HG02623 (cell line): ENCODE data around the gene TICRR.

Experiments used
- ATAC-seq: cut with Tn5 transposase; IDR thresholded peaks from one replicate; pipeline ENCODE4 v1.9.1; 2021; ENCODE audit warnings: moderate library complexity; ENCODE audit not compliant: unreplicated experiment

TICRR gene

GRCh38 chr15:89652131-89652530 is 76.9 kb downstream of the TICRR start:
- no peak for ATAC-seq

GRCh38 chr15:89652666-89653065 is 77.4 kb downstream of the TICRR start:
- no peak for ATAC-seq

- ATAC-seq, result no peak
Observed at GRCh38 chr15:89653578-89653977, 78.3 kb downstream of the TICRR start.

DNA sequence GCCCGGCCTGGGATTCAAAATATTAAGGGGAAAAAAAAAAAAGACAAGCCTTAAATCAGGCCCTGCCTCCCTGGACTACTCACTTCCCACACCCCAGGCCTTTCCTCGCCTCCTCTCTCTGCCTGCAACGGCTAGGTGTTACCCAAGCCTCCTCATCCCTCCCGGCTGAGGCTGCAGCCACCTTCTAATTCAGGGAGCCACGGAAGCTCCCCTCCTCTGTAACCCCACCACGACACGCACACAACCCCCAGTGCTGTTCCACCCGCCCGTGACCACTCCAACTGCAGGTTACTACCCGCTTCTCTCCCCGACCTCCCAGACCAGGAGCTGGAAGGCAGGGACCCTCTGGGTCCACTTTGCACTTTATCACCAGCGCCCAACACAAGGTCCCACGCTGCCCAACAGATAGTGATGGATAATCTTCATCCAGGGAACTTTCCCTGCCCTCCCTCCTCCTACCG is 79.1 kb downstream of the TICRR start:
- ATAC-seq, result no peak

DNA sequence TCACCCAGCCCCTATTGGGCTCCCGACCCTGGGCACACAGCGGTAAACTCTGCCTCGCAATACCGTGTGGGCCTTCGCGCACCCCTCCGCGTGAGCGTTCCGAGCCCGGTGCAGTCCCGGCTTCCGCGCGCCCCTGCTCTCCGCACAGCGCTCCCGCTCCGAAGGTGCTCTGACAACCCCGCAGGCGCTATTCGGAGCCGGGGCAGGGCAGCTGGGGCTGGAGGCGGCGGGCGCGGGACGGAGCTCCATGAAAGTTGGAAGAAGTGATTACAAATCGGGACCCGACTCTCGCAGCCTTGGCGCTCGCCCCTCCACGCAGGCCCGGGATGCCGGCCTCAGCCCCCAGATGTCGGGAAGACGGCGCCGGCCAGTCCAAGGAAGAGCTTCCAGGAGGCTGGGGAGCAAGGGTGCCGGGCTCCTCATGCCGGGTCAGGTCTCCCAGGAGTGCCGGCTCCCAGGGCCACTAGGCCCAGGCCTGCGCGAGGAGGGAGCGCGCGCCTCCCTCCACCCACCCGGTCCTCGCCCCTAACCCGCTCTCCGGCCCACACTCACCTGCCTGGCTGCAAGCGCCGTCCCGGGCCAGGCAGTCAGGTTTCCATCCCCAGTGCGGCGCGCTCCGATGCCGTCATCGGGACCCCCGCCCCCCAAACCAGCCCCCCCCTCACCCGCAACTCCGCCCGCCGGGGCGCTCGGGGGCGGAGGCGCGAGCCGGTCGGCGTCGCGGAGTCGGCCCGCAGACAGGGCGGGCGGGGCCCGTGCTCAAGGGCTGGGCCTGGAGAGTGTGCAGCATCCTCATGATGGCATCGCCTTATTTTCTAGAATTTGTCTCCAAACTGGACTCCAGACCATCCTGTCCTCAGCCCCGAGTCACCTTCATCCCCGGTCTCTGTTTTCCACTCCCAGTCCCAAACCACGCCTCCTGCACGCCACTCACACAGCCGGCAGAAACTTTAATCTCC is 79.9 kb downstream of the TICRR start, which contains the start of gene KIF7:
TSS of gene KIF7 (minus strand) at position 621 of the 959 bp plus-strand sequence. CDS start 2,537 bp downstream, outside the sequence.
- ATAC-seq, result no peak

GRCh38 chr15:89656116-89656815 is 81.0 kb downstream of the TICRR start:
- ATAC-seq, result no peak

DNA sequence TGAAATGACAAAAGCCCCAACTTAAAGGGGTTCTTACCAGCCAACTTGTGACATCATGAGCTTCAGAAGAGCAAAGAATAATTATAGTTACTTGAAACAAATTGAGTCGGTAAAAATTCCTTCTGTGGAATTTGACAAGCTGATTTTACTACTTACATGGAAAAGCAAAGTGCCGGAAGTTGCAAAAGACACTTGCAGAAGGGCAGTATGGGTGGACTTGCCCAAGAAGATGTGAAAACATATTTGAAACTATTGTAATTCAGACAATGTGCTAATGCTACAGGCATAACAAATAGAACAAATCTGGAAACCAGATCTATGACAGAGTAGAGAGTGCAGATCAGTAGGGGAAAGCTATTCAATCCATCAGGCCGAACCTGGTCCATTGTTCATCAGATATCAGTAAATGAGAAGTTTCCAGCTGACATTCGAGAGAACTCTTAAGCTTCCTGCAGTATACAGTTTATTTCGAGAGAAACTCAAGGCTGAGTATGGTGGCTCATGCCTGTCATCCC is 82.5 kb downstream of the TICRR start:
- ATAC-seq, result no peak

DNA sequence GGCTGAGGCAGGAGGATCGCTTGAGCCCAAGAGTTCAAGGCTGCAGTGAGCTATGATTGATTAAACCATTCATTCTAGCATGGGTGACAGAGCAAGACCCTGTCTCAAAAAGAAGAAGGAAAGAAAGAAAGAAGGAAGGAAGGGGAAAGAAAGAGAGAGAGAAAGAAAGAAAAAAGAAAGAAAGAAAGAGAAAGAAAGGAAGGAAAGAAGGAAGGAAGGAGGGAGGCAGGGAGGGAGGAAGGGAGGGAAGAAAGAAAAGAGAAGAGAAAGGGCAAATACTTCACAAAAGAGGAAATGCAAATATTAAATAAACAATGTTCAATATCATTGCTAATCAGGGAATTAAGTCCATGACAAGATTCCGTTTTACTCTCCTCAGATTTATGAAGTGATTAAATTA is 84.0 kb downstream of the TICRR start:
- no peak for ATAC-seq

GRCh38 chr15:89660556-89660955 is 85.3 kb downstream of the TICRR start:
- no peak for ATAC-seq

DNA sequence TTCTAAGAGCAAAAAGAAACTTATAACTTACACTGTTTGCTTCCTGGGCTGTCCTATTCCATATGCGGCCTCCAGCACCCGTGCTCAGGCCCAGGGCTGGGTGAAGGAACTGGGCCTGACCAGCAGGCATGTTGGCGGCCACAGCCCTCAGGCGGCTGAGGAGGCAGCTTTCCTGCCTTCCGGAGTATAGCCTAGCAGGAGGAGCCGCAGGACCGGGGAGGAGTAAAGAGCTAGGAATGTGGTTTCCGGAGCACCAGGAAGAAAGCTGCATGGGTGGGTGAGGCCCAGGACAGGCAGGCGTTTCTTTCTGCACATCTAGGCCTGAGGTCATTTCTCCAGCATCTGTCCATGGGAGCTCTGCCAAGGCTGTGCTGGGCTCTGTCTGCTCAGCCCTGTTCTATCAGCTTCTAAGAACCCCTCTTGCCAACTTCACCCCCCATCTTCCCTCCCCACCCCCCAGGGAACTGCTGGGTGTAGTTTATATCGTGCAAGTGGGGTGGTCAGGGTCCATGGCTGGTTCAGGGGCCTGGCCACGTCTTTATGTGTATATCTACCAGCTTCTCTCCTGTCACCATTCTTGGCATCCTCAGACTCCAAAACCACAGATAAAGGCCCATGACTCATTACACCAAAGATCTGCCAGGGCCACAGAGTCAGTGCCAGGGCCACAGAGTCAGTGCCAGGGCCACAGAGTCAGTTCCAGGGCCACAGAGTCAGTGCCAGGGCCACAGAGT is 87.8 kb downstream of the TICRR start:
- ATAC-seq, result no peak

- no peak for ATAC-seq
Observed at GRCh38 chr15:89664441-89665350, 89.4 kb downstream of the TICRR start.

GRCh38 chr15:89665449-89666181 is 90.3 kb downstream of the TICRR start:
- no peak for ATAC-seq

- ATAC-seq, result no peak
Observed at GRCh38 chr15:89666184-89666857, 91.1 kb downstream of the TICRR start.

- ATAC-seq, result no peak
Observed at GRCh38 chr15:89666858-89667705, 91.8 kb downstream of the TICRR start.

DNA sequence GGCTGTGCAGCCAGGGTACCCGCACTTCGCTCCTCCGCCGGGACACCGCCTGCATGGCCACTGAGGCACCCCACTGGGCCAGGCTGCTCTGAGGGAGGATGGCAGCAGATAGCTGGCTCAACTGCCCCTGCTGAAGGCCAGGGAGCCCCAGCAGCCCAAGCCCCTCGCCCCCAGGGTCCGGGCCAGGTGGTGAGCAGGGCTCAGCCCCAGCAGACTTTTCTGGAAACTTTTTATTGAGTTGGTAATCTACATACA is 92.4 kb downstream of the TICRR start:
- no peak for ATAC-seq

DNA sequence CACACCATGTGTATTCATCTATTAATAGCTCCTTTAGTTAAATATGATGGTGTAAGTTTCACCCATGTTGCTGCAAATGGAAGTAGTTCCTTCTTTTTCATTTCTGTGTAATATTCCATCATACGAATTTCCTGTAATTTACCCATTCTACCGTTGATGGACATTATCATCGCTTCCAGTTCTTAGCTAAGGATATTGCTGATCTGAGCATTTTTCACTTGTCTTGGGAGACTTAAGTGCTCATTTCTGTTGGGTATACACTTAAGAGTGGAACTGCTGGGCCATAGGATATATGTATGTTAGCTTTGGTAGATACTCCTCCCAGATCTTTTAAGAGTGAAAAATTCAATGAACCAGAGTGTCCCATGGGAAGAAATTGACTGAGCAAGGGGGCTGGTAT is 92.9 kb downstream of the TICRR start:
- no peak for ATAC-seq

- ATAC-seq, result no peak
Observed at GRCh38 chr15:89669309-89669865, 94.1 kb downstream of the TICRR start.

- no peak for ATAC-seq
Observed at GRCh38 chr15:89669941-89670340, 94.7 kb downstream of the TICRR start.
